Activated CD8-positive, alpha-beta memory T cell treated with anti-CD3 and anti-CD28 coated beads for 24 hours (primary cell): ENCODE results near the gene RTF2.
"Not testable (repeated sequence)": the region's sequence is repeated elsewhere in the genome, so short reads cannot be mapped to it uniquely, and the experiment has no call there.

Source experiments
- DNase-seq: peaks from one replicate; pipeline ENCODE4 v3.0.0-alpha.2; 2020

The RTF2 gene

DNA sequence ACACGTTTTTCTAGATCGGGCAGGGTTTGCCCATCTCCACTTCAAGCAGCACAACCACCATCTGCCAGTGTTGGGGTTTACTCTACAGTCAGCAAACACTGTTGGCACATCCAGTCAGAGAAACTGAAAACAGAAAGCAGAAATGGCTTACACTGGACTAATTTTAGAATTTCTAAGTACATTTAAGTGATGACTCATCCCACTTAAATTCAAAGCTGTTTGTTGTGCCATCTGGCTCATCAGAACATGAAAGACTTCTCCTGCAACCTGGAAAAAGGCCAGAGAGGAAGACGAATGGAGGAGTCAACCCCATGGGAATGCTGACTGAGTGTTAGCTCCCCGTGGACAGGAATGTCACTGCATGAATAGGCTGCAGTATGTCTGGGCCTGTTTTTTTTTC is 86.4 kb downstream of the RTF2 start:
- no peak for DNase-seq

DNA sequence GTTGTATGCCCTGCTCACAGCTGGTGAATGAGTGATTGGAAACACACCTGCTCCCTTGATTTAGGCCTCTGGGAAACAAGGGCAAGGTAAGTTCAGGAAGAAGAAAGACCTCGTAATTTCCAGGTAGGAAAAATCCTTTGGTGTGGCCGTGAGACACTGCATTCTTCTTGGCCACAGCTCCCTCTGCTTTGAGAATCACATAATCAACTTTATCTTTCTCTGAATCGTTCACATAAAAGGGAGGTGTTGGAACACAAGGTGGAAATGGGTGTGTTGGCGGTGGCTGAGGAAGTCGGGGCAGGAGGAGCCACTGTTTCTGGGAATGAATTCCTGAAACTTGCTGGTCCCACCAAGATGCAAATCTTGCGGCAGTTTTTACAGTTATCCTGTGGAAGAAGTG is 90.5 kb downstream of the RTF2 start:
- no peak for DNase-seq

GRCh38 chr20:56564526-56564925 is 96.1 kb downstream of the RTF2 start:
- DNase-seq, result not testable (repeated sequence)

GRCh38 chr20:56565511-56565910 is 97.1 kb downstream of the RTF2 start:
- no peak for DNase-seq

- DNase-seq, result no peak
Measured at GRCh38 chr20:56566621-56567020, 98.2 kb downstream of the RTF2 start.
